Measurements from ENCODE around the gene PCDHA5.

GRCh38 chr5:140862441-140863295 is 41.3 kb downstream of the PCDHA5 start:
- TF ChIP-seq, protein P1, sequence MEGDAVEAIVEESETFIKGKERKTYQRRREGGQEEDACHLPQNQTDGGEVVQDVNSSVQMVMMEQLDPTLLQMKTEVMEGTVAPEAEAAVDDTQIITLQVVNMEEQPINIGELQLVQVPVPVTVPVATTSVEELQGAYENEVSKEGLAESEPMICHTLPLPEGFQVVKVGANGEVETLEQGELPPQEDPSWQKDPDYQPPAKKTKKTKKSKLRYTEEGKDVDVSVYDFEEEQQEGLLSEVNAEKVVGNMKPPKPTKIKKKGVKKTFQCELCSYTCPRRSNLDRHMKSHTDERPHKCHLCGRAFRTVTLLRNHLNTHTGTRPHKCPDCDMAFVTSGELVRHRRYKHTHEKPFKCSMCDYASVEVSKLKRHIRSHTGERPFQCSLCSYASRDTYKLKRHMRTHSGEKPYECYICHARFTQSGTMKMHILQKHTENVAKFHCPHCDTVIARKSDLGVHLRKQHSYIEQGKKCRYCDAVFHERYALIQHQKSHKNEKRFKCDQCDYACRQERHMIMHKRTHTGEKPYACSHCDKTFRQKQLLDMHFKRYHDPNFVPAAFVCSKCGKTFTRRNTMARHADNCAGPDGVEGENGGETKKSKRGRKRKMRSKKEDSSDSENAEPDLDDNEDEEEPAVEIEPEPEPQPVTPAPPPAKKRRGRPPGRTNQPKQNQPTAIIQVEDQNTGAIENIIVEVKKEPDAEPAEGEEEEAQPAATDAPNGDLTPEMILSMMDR (IDR thresholded peaks at IDR 0.05): no peak
- no peak for TF ChIP-seq ZFX (IDR thresholded peaks at IDR 0.05; ENCODE audit: borderline replicate concordance)
